Type B pancreatic cell (in vitro differentiated cells): Measurements from ENCODE around the gene TGFB3. TPM values are rescaled to one million over a fixed set of nuclear protein-coding genes. Genes with fewer than 3 reads are reported as not detected.

Experiments
- DNase-seq: peaks from one replicate; pipeline ENCODE4 v3.0.0; 2021; ENCODE audit warnings: mixed read lengths; ENCODE audit not compliant: unreplicated experiment; ENCODE audit errors: extremely low spot score
- H3K27ac Mint-ChIP-seq: 2 replicates; pipeline ENCODE4 v1.8.0; 2021; ENCODE audit warnings: mild to moderate bottlenecking, mixed read lengths
- H3K27me3 Mint-ChIP-seq: 2 replicates; pipeline ENCODE4 v1.8.0; 2021; ENCODE audit warnings: mixed read lengths
- H3K36me3 Mint-ChIP-seq: 2 replicates; pipeline ENCODE4 v1.8.0; 2021; ENCODE audit warnings: mixed read lengths
- H3K4me1 Mint-ChIP-seq: one replicate; pipeline ENCODE4 v1.8.0; 2021; ENCODE audit warnings: mixed read lengths; ENCODE audit not compliant: unreplicated experiment
- H3K4me3 Mint-ChIP-seq: 2 replicates; pipeline ENCODE4 v1.8.0; 2021; ENCODE audit warnings: mild to moderate bottlenecking, mixed read lengths
- H3K9me3 Mint-ChIP-seq: 2 replicates; pipeline ENCODE4 v1.8.0; 2021; ENCODE audit warnings: mixed read lengths
- CTCF ChIP-seq: fragments of 200-600 bp; sonication (generic); conservative IDR thresholded peaks from 2 replicates; pipeline ENCODE4 v1.5.0; 2021; ENCODE audit warnings: antibody characterized with exemption, mild to moderate bottlenecking
- total RNA-seq: library from RNA; stranded (reverse); gene quantifications from 2 replicates; pipeline ENCODE4 v1.2.1, GENCODE V29; 2021; ENCODE audit warnings: low replicate concordance

TGFB3 gene
- total RNA-seq, 1 donor from 2014 or later = 45.3 TPM

- H3K9me3 Mint-ChIP-seq = peaks cover 5% of the 10 kb centered on the region
- H3K27ac Mint-ChIP-seq = no peak overlapping the region
- peaks cover 25% of the 10 kb centered on the region for H3K4me1 Mint-ChIP-seq
- peaks cover 19% of the 10 kb centered on the region for H3K36me3 Mint-ChIP-seq
- no peak overlapping the region for H3K4me3 Mint-ChIP-seq
- no peak for DNase-seq
- TF ChIP-seq CTCF = no peak
- H3K27me3 Mint-ChIP-seq = no peaks in the 10 kb centered on the region
These were observed 63.9 kb downstream of the TGFB3 start for GRCh38 chr14:75917946-75918335.

- Mint-ChIP-seq H3K9me3 (peaks cover 5% of the 10 kb centered on the region), H3K4me3 (no peak overlapping the region), H3K36me3 (peaks cover 19% of the 10 kb centered on the region), H3K27ac (no peak overlapping the region), H3K27me3 (no peaks in the 10 kb centered on the region), H3K4me1 (peaks cover 25% of the 10 kb centered on the region)
- DNase-seq = no peak
- no peak for TF ChIP-seq CTCF
These were observed 64.4 kb downstream of the TGFB3 start for GRCh38 chr14:75917322-75917945.

GRCh38 chr14:75915045-75915444, 66.8 kb downstream of the TGFB3 start:
- Mint-ChIP-seq H3K27me3 (no peaks in the 10 kb centered on the region), H3K36me3 (peaks cover 10% of the 10 kb centered on the region), H3K4me1 (peaks cover 43% of the 10 kb centered on the region), H3K9me3 (peaks cover 5% of the 10 kb centered on the region), H3K27ac (peak overlapping the region; percentile 60), H3K4me3 (peak overlapping the region; percentile 6)
- DNase-seq = no peak
- TF ChIP-seq CTCF = no peak

GRCh38 chr14:75913183-75913582, 68.6 kb downstream of the TGFB3 start:
- no peak overlapping the region for H3K4me3 Mint-ChIP-seq
- H3K27ac Mint-ChIP-seq = peak overlapping the region; percentile 6
- H3K27me3 Mint-ChIP-seq = no peaks in the 10 kb centered on the region
- peaks cover 53% of the 10 kb centered on the region for H3K4me1 Mint-ChIP-seq
- TF ChIP-seq CTCF = no peak
- H3K9me3 Mint-ChIP-seq = peaks cover 5% of the 10 kb centered on the region
- no peak for DNase-seq
- H3K36me3 Mint-ChIP-seq = peaks cover 13% of the 10 kb centered on the region

- DNase-seq = no peak
- H3K27ac Mint-ChIP-seq = peak overlapping the region; percentile 78
- H3K27me3 Mint-ChIP-seq = no peaks in the 10 kb centered on the region
- peaks cover 5% of the 10 kb centered on the region for H3K9me3 Mint-ChIP-seq
- peaks cover 11% of the 10 kb centered on the region for H3K36me3 Mint-ChIP-seq
- peaks cover 41% of the 10 kb centered on the region for H3K4me1 Mint-ChIP-seq
- TF ChIP-seq CTCF = no peak
- H3K4me3 Mint-ChIP-seq = peak overlapping the region; percentile 56
These were observed 69.9 kb downstream of the TGFB3 start for GRCh38 chr14:75911883-75912282.

- Mint-ChIP-seq H3K4me3 (no peak overlapping the region), H3K9me3 (peaks cover 3% of the 10 kb centered on the region), H3K27ac (peak overlapping the region; percentile 52), H3K4me1 (peaks cover 51% of the 10 kb centered on the region), H3K27me3 (no peaks in the 10 kb centered on the region), H3K36me3 (peaks cover 6% of the 10 kb centered on the region)
- TF ChIP-seq CTCF = no peak
- DNase-seq = no peak
These were observed 71.7 kb downstream of the TGFB3 start for GRCh38 chr14:75910048-75910447.
